IPS-15b (cell line): ENCODE data around the gene H3-3A.
A peak's percentile ranks its signal among the peaks of the same experiment; 100 is the strongest.

Experiments
- H3K27me3 ChIP-seq: one replicate; pipeline ENCODE4 v1.6.1; 2013; ENCODE audit warnings: low read length; ENCODE audit not compliant: control insufficient read depth, insufficient read depth
- H3K36me3 ChIP-seq: one replicate; pipeline ENCODE4 v1.6.1; 2013; ENCODE audit warnings: low read length; ENCODE audit not compliant: control insufficient read depth, insufficient read depth
- H3K4me1 ChIP-seq: one replicate; pipeline ENCODE4 v1.6.1; 2013; ENCODE audit warnings: mild to moderate bottlenecking, low read length; ENCODE audit not compliant: control insufficient read depth, insufficient read depth
- H3K4me3 ChIP-seq: one replicate; pipeline ENCODE4 v1.5.1; 2013; ENCODE audit warnings: low read depth, low read length
- H3K9ac ChIP-seq: one replicate; pipeline ENCODE4 v1.6.1; 2013; ENCODE audit warnings: low read depth, mild to moderate bottlenecking, low read length
- H3K9me3 ChIP-seq: one replicate; pipeline ENCODE4 v1.6.1; 2013; ENCODE audit warnings: mild to moderate bottlenecking, low read length; ENCODE audit not compliant: control insufficient read depth, insufficient read depth

The H3-3A gene

GRCh38 chr1:226062558-226063223, at the start of gene H3-3A:
Gene H3-3A (plus strand): TSS chr1:226062716. CDS start chr1:226064352, 1,636 bp downstream.
- Histone ChIP-seq H3K9me3 (no peaks in the 10 kb centered on the region), H3K27me3 (no peaks in the 10 kb centered on the region), H3K4me3 (peak within 1 kb of the TSS; percentile 87), H3K9ac (peak within 1 kb of the TSS; percentile 97), H3K36me3 (peaks cover 8% of the 10 kb centered on the region), H3K4me1 (peaks cover 9% of the 10 kb centered on the region)

GRCh38 chr1:226017070-226017469, 45.4 kb upstream of the H3-3A start:
- no peaks in the 10 kb centered on the region for H3K27me3 ChIP-seq
- no peaks in the 10 kb centered on the region for H3K4me1 ChIP-seq
- no peaks in the 10 kb centered on the region for H3K9me3 ChIP-seq
- H3K36me3 ChIP-seq = no peaks in the 10 kb centered on the region
- no peak overlapping the region for H3K9ac ChIP-seq
- H3K4me3 ChIP-seq = no peak overlapping the region

- no peak overlapping the region for H3K9ac ChIP-seq
- no peaks in the 10 kb centered on the region for H3K27me3 ChIP-seq
- H3K4me3 ChIP-seq = no peak overlapping the region
- H3K9me3 ChIP-seq = no peaks in the 10 kb centered on the region
- no peaks in the 10 kb centered on the region for H3K4me1 ChIP-seq
- no peaks in the 10 kb centered on the region for H3K36me3 ChIP-seq
These were observed 42.9 kb upstream of the H3-3A start for GRCh38 chr1:226019572-226019971.

GRCh38 chr1:226021401-226021800, 41.1 kb upstream of the H3-3A start:
- no peaks in the 10 kb centered on the region for H3K36me3 ChIP-seq
- no peaks in the 10 kb centered on the region for H3K4me1 ChIP-seq
- no peaks in the 10 kb centered on the region for H3K27me3 ChIP-seq
- no peaks in the 10 kb centered on the region for H3K9me3 ChIP-seq
- no peak overlapping the region for H3K4me3 ChIP-seq
- no peak overlapping the region for H3K9ac ChIP-seq

- Histone ChIP-seq H3K9ac (no peak overlapping the region), H3K9me3 (no peaks in the 10 kb centered on the region), H3K27me3 (no peaks in the 10 kb centered on the region), H3K4me3 (no peak overlapping the region), H3K4me1 (no peaks in the 10 kb centered on the region), H3K36me3 (no peaks in the 10 kb centered on the region)
These were observed 40.7 kb upstream of the H3-3A start for GRCh38 chr1:226021801-226022200.

GRCh38 chr1:226023735-226024134, 38.8 kb upstream of the H3-3A start:
- H3K9me3 ChIP-seq = no peaks in the 10 kb centered on the region
- no peak overlapping the region for H3K9ac ChIP-seq
- no peak overlapping the region for H3K4me3 ChIP-seq
- no peaks in the 10 kb centered on the region for H3K36me3 ChIP-seq
- no peaks in the 10 kb centered on the region for H3K4me1 ChIP-seq
- H3K27me3 ChIP-seq = no peaks in the 10 kb centered on the region

- no peaks in the 10 kb centered on the region for H3K27me3 ChIP-seq
- no peak overlapping the region for H3K4me3 ChIP-seq
- no peaks in the 10 kb centered on the region for H3K36me3 ChIP-seq
- H3K9me3 ChIP-seq = no peaks in the 10 kb centered on the region
- H3K4me1 ChIP-seq = no peaks in the 10 kb centered on the region
- no peak overlapping the region for H3K9ac ChIP-seq
These were observed 35.7 kb upstream of the H3-3A start for GRCh38 chr1:226026833-226027232.

- H3K9ac ChIP-seq = no peak overlapping the region
- H3K4me3 ChIP-seq = no peak overlapping the region
- H3K27me3 ChIP-seq = no peaks in the 10 kb centered on the region
- H3K9me3 ChIP-seq = no peaks in the 10 kb centered on the region
- H3K36me3 ChIP-seq = no peaks in the 10 kb centered on the region
- H3K4me1 ChIP-seq = no peaks in the 10 kb centered on the region
These were observed 34.8 kb upstream of the H3-3A start for GRCh38 chr1:226027538-226028217.

GRCh38 chr1:226029093-226029496, 33.4 kb upstream of the H3-3A start:
- Histone ChIP-seq H3K4me1 (no peaks in the 10 kb centered on the region), H3K9ac (no peak overlapping the region), H3K27me3 (no peaks in the 10 kb centered on the region), H3K4me3 (no peak overlapping the region), H3K9me3 (no peaks in the 10 kb centered on the region), H3K36me3 (no peaks in the 10 kb centered on the region)

GRCh38 chr1:226029568-226030225, 32.8 kb upstream of the H3-3A start:
- no peaks in the 10 kb centered on the region for H3K9me3 ChIP-seq
- H3K4me3 ChIP-seq = no peak overlapping the region
- H3K27me3 ChIP-seq = no peaks in the 10 kb centered on the region
- no peaks in the 10 kb centered on the region for H3K4me1 ChIP-seq
- H3K36me3 ChIP-seq = no peaks in the 10 kb centered on the region
- H3K9ac ChIP-seq = no peak overlapping the region

- H3K36me3 ChIP-seq = no peaks in the 10 kb centered on the region
- no peaks in the 10 kb centered on the region for H3K27me3 ChIP-seq
- H3K4me3 ChIP-seq = no peak overlapping the region
- H3K4me1 ChIP-seq = no peaks in the 10 kb centered on the region
- no peak overlapping the region for H3K9ac ChIP-seq
- no peaks in the 10 kb centered on the region for H3K9me3 ChIP-seq
These were observed 28.9 kb upstream of the H3-3A start for GRCh38 chr1:226033582-226033981.

GRCh38 chr1:226033991-226034390, 28.5 kb upstream of the H3-3A start:
- no peaks in the 10 kb centered on the region for H3K27me3 ChIP-seq
- no peaks in the 10 kb centered on the region for H3K36me3 ChIP-seq
- H3K4me3 ChIP-seq = no peak overlapping the region
- H3K9me3 ChIP-seq = no peaks in the 10 kb centered on the region
- no peak overlapping the region for H3K9ac ChIP-seq
- no peaks in the 10 kb centered on the region for H3K4me1 ChIP-seq
